Fibroblast of lung (primary cell): ENCODE results near the gene OR5A1. TPM values are rescaled to one million over a fixed set of nuclear protein-coding genes. Genes with fewer than 3 reads are reported as not detected.

Source experiments
- DNase-seq, 2 donors: peaks; one replicate each; pipeline versions ENCODE4 v3.0.0 to v3.0.0-alpha.2; 2010; ENCODE audit warnings: low read depth in 2 of 2
- H2AFZ ChIP-seq: 2 replicates; pipeline ENCODE4 v1.5.1; 2012; ENCODE audit warnings: low read length, control low read depth, inconsistent platforms
- H3K27ac ChIP-seq: 2 replicates; pipeline ENCODE4 v1.5.1; 2011; ENCODE audit warnings: low read length, control low read depth; ENCODE audit not compliant: insufficient read depth
- H3K27me3 ChIP-seq: 2 replicates; pipeline ENCODE4 v1.5.1; 2011; ENCODE audit warnings: mild to moderate bottlenecking, low read length; ENCODE audit not compliant: control insufficient read depth, insufficient read depth
- H3K36me3 ChIP-seq: 2 replicates; pipeline ENCODE4 v1.5.1; 2011; ENCODE audit warnings: low read length; ENCODE audit not compliant: control insufficient read depth, insufficient read depth
- H3K4me1 ChIP-seq: 2 replicates; pipeline ENCODE4 v1.5.1; 2011; ENCODE audit warnings: low read length; ENCODE audit not compliant: control insufficient read depth, insufficient read depth; ENCODE audit errors: extremely low read depth
- H3K4me2 ChIP-seq: 2 replicates; pipeline ENCODE4 v1.5.1; 2011; ENCODE audit warnings: low read length, control low read depth; ENCODE audit not compliant: insufficient read depth; ENCODE audit errors: extremely low read depth
- H3K4me3 ChIP-seq, 4 experiments: fragments of 200-600 bp in 1 of 4; sonication (generic) in 1 of 4; replicated peaks in 1 of 4; 2 replicates each; pipeline ENCODE4 v1.5.1; 2011 to 2016; ENCODE audit warnings: low read length in 4 of 4, low read depth in 3 of 4, mild to moderate bottlenecking in 3 of 4, control low read depth in 2 of 4, inconsistent platforms in 1 of 4, mixed read lengths in 1 of 4; ENCODE audit not compliant: insufficient read depth in 1 of 4; ENCODE audit errors: control extremely low read depth in 1 of 4
- H3K79me2 ChIP-seq: 2 replicates; pipeline ENCODE4 v1.5.1; 2012; ENCODE audit warnings: mild to moderate bottlenecking, low read length, inconsistent platforms; ENCODE audit not compliant: control insufficient read depth, insufficient read depth
- H3K9ac ChIP-seq: 2 replicates; pipeline ENCODE4 v1.5.1; 2011; ENCODE audit warnings: mild to moderate bottlenecking, low read length, control low read depth; ENCODE audit not compliant: insufficient read depth
- H3K9me3 ChIP-seq: 2 replicates; pipeline ENCODE4 v1.5.1; 2012; ENCODE audit warnings: low read depth, low read length; ENCODE audit not compliant: control insufficient read depth, insufficient read depth
- H4K20me1 ChIP-seq: 2 replicates; pipeline ENCODE4 v1.5.1; 2011; ENCODE audit warnings: low read length; ENCODE audit not compliant: control insufficient read depth, insufficient read depth; ENCODE audit errors: extremely low read depth
- CTCF ChIP-seq, 2 donors: IDR thresholded peaks in 1 of 2; conservative IDR thresholded peaks in 1 of 2; 1 replicate in 1 of 2; 2 replicates in 1 of 2; pipeline ENCODE4 v1.5.1; 2011 to 2012; ENCODE audit warnings: low read length in 2 of 2, control low read depth in 1 of 2, inconsistent platforms in 1 of 2, low read depth in 1 of 2, mild to moderate bottlenecking in 1 of 2
- EZH2 ChIP-seq: IDR thresholded peaks from 2 replicates; pipeline ENCODE4 v1.5.1; 2012; ENCODE audit warnings: low read length, control low read depth, mild to moderate bottlenecking; ENCODE audit errors: missing control alignments
- polyA plus RNA-seq, 2 donors: library from polyadenylated mRNA; depleted of rRNA in 1 of 2; stranded (reverse) in 1 of 2; unstranded in 1 of 2; fragments of >200 nt; gene quantifications; 2 replicates each; pipeline ENCODE4 v1.2.1, GENCODE V29; 2011 to 2012; ENCODE audit warnings: missing spikeins in 1 of 2
- total RNA-seq: library from RNA; depleted of rRNA; stranded (reverse); fragments of >200 nt; gene quantifications from 2 replicates; pipeline ENCODE4 v1.2.1, GENCODE V29; 2014

Gene OR5A1
- total and polyA plus RNA-seq, 2 donors (not counting 1 experiment from before 2014, with no cell fraction given): not detected

GRCh38 chr11:59456661-59457060 is 20.4 kb downstream of the OR5A1 start, which contains the start of gene OR4D6:
OR4D6 (plus strand) TSS chr11:59456961; CDS start chr11:59456961, 0 bp downstream.
- no peaks in the 10 kb centered on the region for H3K4me1 ChIP-seq
- no peak within 1 kb of the TSS for H3K4me3 ChIP-seq
- no peaks in the 10 kb centered on the region for H4K20me1 ChIP-seq
- H3K9me3 ChIP-seq: no peaks in the 10 kb centered on the region
- DNase-seq: no peak
- H3K27ac ChIP-seq: no peak within 1 kb of the TSS
- H3K9ac ChIP-seq: no peak within 1 kb of the TSS
- H3K4me2 ChIP-seq: no peak within 1 kb of the TSS
- no peak within 1 kb of the TSS for H2AFZ ChIP-seq
- H3K36me3 ChIP-seq: no peaks in the 10 kb centered on the region
- TF ChIP-seq EZH2: no peak
- TF ChIP-seq CTCF (conservative IDR thresholded peaks at IDR 0.05 in 1 of 2, IDR thresholded peaks at IDR 0.05 in 1 of 2; ENCODE audit: low read depth in 1 of 2, low read length in 2 of 2): no peak
- H3K79me2 ChIP-seq: no peaks in the 10 kb centered on the region
- no peaks in the 10 kb centered on the region for H3K27me3 ChIP-seq

GRCh38 chr11:59459916-59460315 is 23.6 kb downstream of the OR5A1 start:
- DNase-seq: no peak
- H3K79me2 ChIP-seq: no peaks in the 10 kb centered on the region

GRCh38 chr11:59463190-59463641 is 26.9 kb downstream of the OR5A1 start:
- DNase-seq: no peak
- Histone ChIP-seq H3K4me1 (no peaks in the 10 kb centered on the region), H4K20me1 (no peaks in the 10 kb centered on the region), H3K27ac (no peak overlapping the region), H3K79me2 (no peaks in the 10 kb centered on the region), H3K27me3 (no peaks in the 10 kb centered on the region), H2AFZ (no peak overlapping the region), H3K36me3 (no peaks in the 10 kb centered on the region), H3K4me3 (no peak overlapping the region), H3K9me3 (no peaks in the 10 kb centered on the region), H3K9ac (no peak overlapping the region), H3K4me2 (no peak overlapping the region)
- no peak for TF ChIP-seq EZH2
- TF ChIP-seq CTCF (conservative IDR thresholded peaks at IDR 0.05 in 1 of 2, IDR thresholded peaks at IDR 0.05 in 1 of 2; ENCODE audit: low read depth in 1 of 2, low read length in 2 of 2): no peak

More at GRCh38 chr11:59459916-59460315, 23.6 kb downstream of the OR5A1 start:
- TF ChIP-seq EZH2: no peak
- TF ChIP-seq CTCF (conservative IDR thresholded peaks at IDR 0.05 in 1 of 2, IDR thresholded peaks at IDR 0.05 in 1 of 2; ENCODE audit: low read depth in 1 of 2, low read length in 2 of 2): no peak
- no peak overlapping the region for H3K9ac ChIP-seq
- no peak overlapping the region for H3K27ac ChIP-seq
- H3K36me3 ChIP-seq: no peaks in the 10 kb centered on the region
- no peaks in the 10 kb centered on the region for H3K9me3 ChIP-seq
- no peaks in the 10 kb centered on the region for H3K27me3 ChIP-seq
- H3K4me3 ChIP-seq: no peak overlapping the region
- no peaks in the 10 kb centered on the region for H4K20me1 ChIP-seq
- no peaks in the 10 kb centered on the region for H3K4me1 ChIP-seq
- H2AFZ ChIP-seq: no peak overlapping the region
- no peak overlapping the region for H3K4me2 ChIP-seq
